H1 (cell line): ENCODE data around the gene PTPRJ. TPM values are rescaled to one million over a fixed set of nuclear protein-coding genes. Genes with fewer than 3 reads are reported as not detected.

Experiments used
- CREB1 ChIP-seq: IDR thresholded peaks from 2 replicates; pipeline ENCODE4 v1.6.1; 2012; ENCODE audit warnings: inconsistent platforms
- polyA plus RNA-seq, 7 experiments: library from polyadenylated mRNA; depleted of rRNA in 3 of 7; stranded (reverse) in 5 of 7; unstranded in 2 of 7; fragments of >200 nt in 5 of 7; fragments of 200-250 nt in 2 of 7; gene quantifications; 1 replicate in 5 of 7; 2 replicates in 1 of 7; 4 replicates in 1 of 7; pipeline versions ENCODE4 v1.2.1 to v1.2.3, GENCODE V29; 2011 to 2013; ENCODE audit warnings: missing spikeins in 2 of 7, mixed read lengths in 2 of 7
- total RNA-seq: library from RNA; stranded (reverse); fragmentation: NEBNext Ultra II Directional; extraction: Animal tissue kit (Norgen Biotek cat#: 25700); gene quantifications from 2 replicates; pipeline ENCODE4 v1.2.1, GENCODE V29; 2021
- TF ChIP-seq, protein P1 (sequence below), 3 experiments: IDR thresholded peaks; 1 replicate in 2 of 3; 2 replicates in 1 of 3; pipeline versions ENCODE4 v1.5.1 to v1.6.1; 2011; ENCODE audit warnings: low read length in 3 of 3, mild to moderate bottlenecking in 3 of 3, inconsistent platforms in 2 of 3, low read depth in 1 of 3, moderate library complexity in 1 of 3; ENCODE audit not compliant: insufficient read depth in 1 of 3; ENCODE audit errors: control extremely low read depth in 1 of 3

PTPRJ gene
- total and polyA plus RNA-seq, 2 of the 8 experiments (the other 6 are each of a cell fraction or from before 2014, with no cell fraction given), result 4.4 to 22.6 TPM

DNA sequence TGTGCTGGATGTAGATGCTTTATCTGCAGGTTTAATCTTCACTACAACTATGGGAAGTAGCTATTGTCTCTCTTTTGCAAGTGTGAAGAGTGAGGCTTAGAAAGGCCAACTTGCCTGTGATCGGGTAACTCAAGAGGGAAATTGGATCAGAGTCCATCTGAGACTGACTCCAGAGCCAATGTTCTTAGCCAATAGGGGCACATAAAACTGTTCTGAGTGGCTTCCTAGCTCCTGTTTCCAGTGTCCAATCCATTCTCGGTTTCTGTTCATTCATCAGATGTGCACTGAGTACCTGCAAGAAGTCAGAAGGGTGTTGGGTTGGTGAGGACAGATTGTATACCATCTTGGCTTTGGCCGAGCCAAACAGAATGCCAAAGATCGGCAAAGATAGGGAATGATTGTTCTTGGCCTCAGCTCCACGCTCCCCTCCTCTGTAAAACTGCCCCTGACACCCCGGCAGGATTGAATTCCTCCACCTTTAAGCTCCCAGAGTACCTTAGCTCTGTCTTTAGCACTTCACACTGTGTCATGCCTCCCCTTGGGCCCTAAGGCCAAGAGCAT is 100.0 kb downstream of the PTPRJ start (continued):
- TF ChIP-seq, protein P1, sequence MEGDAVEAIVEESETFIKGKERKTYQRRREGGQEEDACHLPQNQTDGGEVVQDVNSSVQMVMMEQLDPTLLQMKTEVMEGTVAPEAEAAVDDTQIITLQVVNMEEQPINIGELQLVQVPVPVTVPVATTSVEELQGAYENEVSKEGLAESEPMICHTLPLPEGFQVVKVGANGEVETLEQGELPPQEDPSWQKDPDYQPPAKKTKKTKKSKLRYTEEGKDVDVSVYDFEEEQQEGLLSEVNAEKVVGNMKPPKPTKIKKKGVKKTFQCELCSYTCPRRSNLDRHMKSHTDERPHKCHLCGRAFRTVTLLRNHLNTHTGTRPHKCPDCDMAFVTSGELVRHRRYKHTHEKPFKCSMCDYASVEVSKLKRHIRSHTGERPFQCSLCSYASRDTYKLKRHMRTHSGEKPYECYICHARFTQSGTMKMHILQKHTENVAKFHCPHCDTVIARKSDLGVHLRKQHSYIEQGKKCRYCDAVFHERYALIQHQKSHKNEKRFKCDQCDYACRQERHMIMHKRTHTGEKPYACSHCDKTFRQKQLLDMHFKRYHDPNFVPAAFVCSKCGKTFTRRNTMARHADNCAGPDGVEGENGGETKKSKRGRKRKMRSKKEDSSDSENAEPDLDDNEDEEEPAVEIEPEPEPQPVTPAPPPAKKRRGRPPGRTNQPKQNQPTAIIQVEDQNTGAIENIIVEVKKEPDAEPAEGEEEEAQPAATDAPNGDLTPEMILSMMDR (IDR thresholded peaks at IDR 0.05; ENCODE audit: control extremely low read depth in 1 of 3, insufficient read depth in 1 of 3, low read depth in 1 of 3, low read length in 3 of 3), result no peak
- no peak for TF ChIP-seq CREB1
